Cardiac atrium fibroblast (primary cell): ENCODE measurements around the gene PRPF38B. TPM values are rescaled to one million over a fixed set of nuclear protein-coding genes. Genes with fewer than 3 reads are reported as not detected.

Experiments used
- total RNA-seq: library from RNA; depleted of rRNA; stranded (reverse); fragments of >200 nt; gene quantifications from 2 replicates; pipeline ENCODE4 v1.2.3, GENCODE V29; 2015

Gene PRPF38B
- 11.0 and 12.1 TPM in 2 replicates for total RNA-seq

GRCh38 chr1:108691942-108692723 lies at the start of gene PRPF38B:
TSS of gene PRPF38B (plus strand) at chr1:108692310. CDS start at chr1:108692592, 282 bp downstream.

GRCh38 chr1:108661030-108661609 lies 31.0 kb upstream of the PRPF38B start, which contains the start of gene HENMT1:
TSS of gene HENMT1 (minus strand) at chr1:108661093. CDS start at chr1:108659884, 1,209 bp downstream.

GRCh38 chr1:108712606-108713150 lies 20.6 kb downstream of the PRPF38B start, which contains the start of gene FNDC7:
TSS of gene FNDC7 (plus strand) at chr1:108712908. CDS start at chr1:108712934, 26 bp downstream.

GRCh38 chr1:108746382-108747170 lies 54.5 kb downstream of the PRPF38B start, which contains the start of gene STXBP3:
TSS of gene STXBP3 (plus strand) at chr1:108746674. CDS start at chr1:108746738, 64 bp downstream.

Other genes with a start within 250 kb of the PRPF38B start
- under 0.01 TPM in 1 of 2 replicates, not detected in the other for gene NBPF6, start 242.0 kb upstream of the PRPF38B start, total RNA-seq
- 12.3 and 14.9 TPM in 2 replicates for gene EEIG2, start 132.2 kb upstream of the PRPF38B start, total RNA-seq
- gene HENMT1, start 31.2 kb upstream of the PRPF38B start, total RNA-seq: 5.5 and 6.9 TPM in 2 replicates
- not detected in 2 replicates for gene FNDC7, start 20.6 kb downstream of the PRPF38B start, total RNA-seq
- gene STXBP3, start 54.4 kb downstream of the PRPF38B start, total RNA-seq: 22.5 and 37.4 TPM in 2 replicates
- not detected in 2 replicates for gene AKNAD1, start 164.8 kb downstream of the PRPF38B start, total RNA-seq
- gene GPSM2, start 184.7 kb downstream of the PRPF38B start, total RNA-seq: 9.6 and 21.8 TPM in 2 replicates